Stimulated activated CD8-positive, alpha-beta memory T cell treated with anti-CD3 and anti-CD28 coated beads, Interleukin-4, amount 100 ng/mL, for 48 hours (primary cell): ENCODE measurements around the gene DXO.

Experiments used
- DNase-seq: peaks from one replicate; pipeline ENCODE4 v3.0.0-alpha.2; 2020

The DXO gene

GRCh38 chr6:31922942-31923341 is 49.0 kb downstream of the DXO start:
- DNase-seq, result peak; percentile 44

GRCh38 chr6:31920811-31921210 is 51.1 kb downstream of the DXO start:
- DNase-seq, result no peak
